GM18858 (cell line): ENCODE data around the gene ATP5IF1.

Source experiments
- ATAC-seq: cut with Tn5 transposase; IDR thresholded peaks from one replicate; pipeline ENCODE4 v1.9.1; 2021; ENCODE audit not compliant: unreplicated experiment

Gene ATP5IF1

GRCh38 chr1:28236656-28237322, 865 bp downstream of the ATP5IF1 start:
- ATAC-seq: no peak

- ATAC-seq: no peak
Observed at GRCh38 chr1:28239004-28239403, 3.1 kb downstream of the ATP5IF1 start.

- no peak for ATAC-seq
Observed at GRCh38 chr1:28240024-28240423, 4.1 kb downstream of the ATP5IF1 start.

- no peak for ATAC-seq
Observed at GRCh38 chr1:28241638-28242241, 5.8 kb downstream of the ATP5IF1 start.

GRCh38 chr1:28243685-28244311, 7.9 kb downstream of the ATP5IF1 start:
- ATAC-seq: no peak

- ATAC-seq: no peak
Observed at GRCh38 chr1:28244549-28245251, 8.8 kb downstream of the ATP5IF1 start.

- no peak for ATAC-seq
Observed at GRCh38 chr1:28246427-28246832, 10.5 kb downstream of the ATP5IF1 start.

- no peak for ATAC-seq
Observed at GRCh38 chr1:28247612-28248272, 11.8 kb downstream of the ATP5IF1 start.

- no peak for ATAC-seq
Observed at GRCh38 chr1:28248273-28249012, 12.5 kb downstream of the ATP5IF1 start.

- no peak for ATAC-seq
Observed at GRCh38 chr1:28249013-28249865, 13.3 kb downstream of the ATP5IF1 start.

GRCh38 chr1:28249866-28250295, 14.0 kb downstream of the ATP5IF1 start:
- no peak for ATAC-seq

GRCh38 chr1:28256197-28256827, 20.4 kb downstream of the ATP5IF1 start:
- ATAC-seq: no peak

GRCh38 chr1:28257736-28258135, 21.8 kb downstream of the ATP5IF1 start:
- no peak for ATAC-seq

GRCh38 chr1:28258628-28259251, 22.8 kb downstream of the ATP5IF1 start:
- no peak for ATAC-seq

- peak; percentile 81 for ATAC-seq
Observed at GRCh38 chr1:28259252-28259933, 23.5 kb downstream of the ATP5IF1 start, which contains the start of gene SESN2. Gene SESN2, plus strand, starts transcription at chr1:28259518. Its CDS starts 330 bp downstream, at chr1:28259848.

GRCh38 chr1:28259934-28260802, 24.2 kb downstream of the ATP5IF1 start:
- no peak for ATAC-seq

- ATAC-seq: no peak
Observed at GRCh38 chr1:28260803-28261174, 24.9 kb downstream of the ATP5IF1 start.
